HAP-1 (cell line): ENCODE measurements around the gene CCRL2.
"Not testable (repeated sequence)": the region's sequence is repeated elsewhere in the genome, so short reads cannot be mapped to it uniquely, and the experiment has no call there.

Experiments used
- DNase-seq, 2 experiments: peaks; one replicate each; pipeline ENCODE4 v3.0.0-alpha.2; 2016 to 2020; ENCODE audit warnings: low spot score in 2 of 2
- H3K27me3 ChIP-seq: fragments of 250-450 bp; sonication (Bioruptor Pico); 2 replicates; pipeline ENCODE4 v1.5.1; 2020; ENCODE audit warnings: low read depth, mild to moderate bottlenecking, moderate library complexity
- H3K36me3 ChIP-seq: fragments of 250-450 bp; sonication (Bioruptor Pico); replicated peaks from 2 replicates; pipeline ENCODE4 v1.5.1; 2020; ENCODE audit warnings: mild to moderate bottlenecking
- H3K4me1 ChIP-seq: fragments of 250-450 bp; sonication (Bioruptor Pico); 2 replicates; pipeline ENCODE4 v1.5.1; 2020; ENCODE audit warnings: mild to moderate bottlenecking
- H3K4me3 ChIP-seq: fragments of 250-450 bp; sonication (Bioruptor Pico); 2 replicates; pipeline ENCODE4 v1.5.1; 2020; ENCODE audit warnings: mild to moderate bottlenecking, moderate library complexity
- H3K9me3 ChIP-seq: fragments of 250-450 bp; sonication (Bioruptor Pico); 2 replicates; pipeline ENCODE4 v1.5.1; 2020; ENCODE audit warnings: mild to moderate bottlenecking, moderate library complexity
- in situ Hi-C: fragments of 300-500 bp; cut with MboI; formaldehyde crosslinking; loops from 3 replicates; pipeline ENCODE4 v1.14.3; 2020; ENCODE audit warnings: low sequenced_read_pairs, inconsistent platforms, mixed read lengths

The CCRL2 gene

GRCh38 chr3:46391526-46391925 is 15.5 kb upstream of the CCRL2 start:
- DNase-seq, H3K36me3 ChIP-seq, in situ Hi-C loops, H3K9me3 ChIP-seq, H3K4me3 ChIP-seq, H3K4me1 ChIP-seq, H3K27me3 ChIP-seq: not testable (repeated sequence)

DNA sequence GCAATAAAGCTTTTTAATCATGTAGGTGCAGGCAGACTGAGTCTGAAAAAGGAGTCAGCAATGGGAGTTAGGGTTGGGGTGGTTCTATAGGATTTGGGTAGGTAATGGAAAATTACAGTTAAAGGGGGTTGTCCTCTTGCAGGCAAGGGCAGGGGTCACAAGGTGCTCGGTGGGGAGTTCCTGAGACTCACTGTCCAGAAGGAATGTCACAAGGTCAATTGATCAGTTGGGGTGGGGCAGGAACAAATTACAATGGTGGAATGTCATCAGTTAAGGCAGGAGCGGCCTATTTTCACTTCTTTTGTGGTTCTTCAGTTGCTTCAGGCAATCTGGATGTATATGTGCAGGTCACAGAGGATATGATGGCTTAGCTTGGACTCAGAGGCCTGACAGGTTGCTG is 14.0 kb upstream of the CCRL2 start:
- H3K4me3 ChIP-seq: no peak overlapping the region
- no peaks in the 10 kb centered on the region for H3K36me3 ChIP-seq
- no peaks in the 10 kb centered on the region for H3K4me1 ChIP-seq
- H3K27me3 ChIP-seq: no peaks in the 10 kb centered on the region
- in situ Hi-C loops: no loop called here
- no peak for DNase-seq
- no peaks in the 10 kb centered on the region for H3K9me3 ChIP-seq

DNA sequence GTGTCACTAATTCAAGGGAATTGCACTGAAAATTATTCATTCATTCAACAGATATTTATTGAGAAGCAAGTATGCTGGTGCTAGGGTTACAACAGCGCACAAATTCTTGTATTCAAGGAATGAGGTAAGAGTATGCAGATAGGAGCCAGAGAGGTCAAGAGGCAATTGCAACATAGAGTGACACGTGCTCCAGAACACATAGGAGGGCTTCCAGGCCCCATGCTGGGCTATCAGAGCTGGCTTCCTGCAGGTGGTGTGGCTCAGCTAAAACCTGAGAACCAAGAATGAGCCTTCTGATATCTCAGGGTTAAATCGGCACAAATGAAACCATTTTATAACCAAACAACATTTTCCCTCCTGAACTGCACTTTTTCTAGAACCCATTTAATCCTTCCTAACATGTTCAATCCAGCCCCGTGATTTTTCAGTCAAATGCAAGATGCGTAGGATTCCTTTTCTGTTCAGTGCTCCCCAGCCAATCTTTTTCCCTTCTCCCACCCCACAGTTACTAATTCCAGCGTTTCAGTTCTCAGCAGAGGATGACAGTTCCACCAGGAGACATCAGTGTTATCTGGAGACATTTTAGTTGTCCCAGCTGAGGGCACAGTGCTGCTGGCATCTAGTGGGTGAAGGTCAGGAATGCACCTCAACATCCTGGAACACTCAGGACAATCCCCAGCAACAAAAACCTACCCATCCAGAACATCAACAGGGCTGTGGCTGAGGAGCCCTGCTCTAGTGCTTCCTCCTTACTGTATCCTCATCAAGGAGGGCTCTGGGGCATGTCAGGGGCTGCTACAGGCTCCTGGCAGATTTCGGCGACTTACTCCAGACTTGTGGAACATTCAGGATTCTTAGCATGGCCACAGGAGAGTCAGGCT is 13.3 kb upstream of the CCRL2 start:
- H3K9me3 ChIP-seq: no peaks in the 10 kb centered on the region
- in situ Hi-C loops: no loop called here
- no peak overlapping the region for H3K4me3 ChIP-seq
- peaks cover 5% of the 10 kb centered on the region; the same call in 1 of the 2 replicates for H3K27me3 ChIP-seq
- DNase-seq: no peak
- no peaks in the 10 kb centered on the region for H3K4me1 ChIP-seq
- H3K36me3 ChIP-seq: no peaks in the 10 kb centered on the region

DNA sequence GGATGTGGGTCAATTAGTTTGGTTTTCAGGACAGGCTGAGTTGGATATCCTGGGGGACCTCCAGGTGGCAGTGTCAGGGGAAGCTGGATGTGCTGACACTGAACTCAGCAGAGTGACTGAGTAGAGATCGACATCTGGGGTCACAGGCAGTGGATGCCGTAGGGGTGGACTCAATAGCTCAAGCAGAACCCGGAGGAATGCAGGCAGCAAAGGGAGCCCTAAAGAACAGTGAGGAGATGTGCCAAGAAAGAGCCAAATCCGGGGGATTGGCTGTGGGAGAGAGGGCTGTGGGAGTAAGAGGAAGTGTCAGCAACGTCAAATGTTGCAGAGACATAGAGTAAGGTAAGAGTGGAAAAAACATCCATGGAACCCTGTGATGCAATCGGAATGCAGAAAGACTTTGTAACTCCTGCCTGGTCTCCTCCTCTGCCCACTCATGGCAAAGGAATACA is 11.8 kb upstream of the CCRL2 start:
- H3K9me3 ChIP-seq: no peaks in the 10 kb centered on the region
- DNase-seq: no peak
- no peaks in the 10 kb centered on the region for H3K36me3 ChIP-seq
- H3K27me3 ChIP-seq: peaks cover 8% of the 10 kb centered on the region; the same call in 1 of the 2 replicates
- in situ Hi-C loops: no loop called here
- no peaks in the 10 kb centered on the region for H3K4me1 ChIP-seq
- H3K4me3 ChIP-seq: no peak overlapping the region

- in situ Hi-C loops: no loop called here
- H3K4me3 ChIP-seq: no peak overlapping the region
- H3K27me3 ChIP-seq: peaks cover 8% of the 10 kb centered on the region; the same call in 1 of the 2 replicates
- DNase-seq: no peak
- H3K9me3 ChIP-seq: no peaks in the 10 kb centered on the region
- H3K4me1 ChIP-seq: no peaks in the 10 kb centered on the region
- H3K36me3 ChIP-seq: no peaks in the 10 kb centered on the region
These were observed 11.1 kb upstream of the CCRL2 start for GRCh38 chr3:46395766-46396530.

DNA sequence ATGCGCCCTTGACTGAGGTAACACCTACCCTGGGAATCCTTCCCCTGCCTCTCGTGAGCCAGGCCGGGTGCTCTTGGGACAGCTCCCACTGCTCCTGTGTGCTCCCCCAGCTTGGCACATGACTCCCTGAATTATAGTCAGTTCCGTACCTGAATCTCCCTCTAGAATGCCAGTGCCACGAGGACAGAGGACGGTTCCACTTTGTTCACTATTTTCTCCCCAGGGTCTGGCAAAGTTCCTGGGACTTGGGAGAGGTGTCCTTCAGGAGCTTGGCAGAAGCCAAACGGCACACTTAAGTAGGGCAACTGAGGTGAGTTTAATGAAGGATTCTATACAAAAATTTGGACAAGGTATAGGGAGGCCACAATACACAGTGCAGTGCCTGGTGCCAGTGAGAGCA is 9.9 kb upstream of the CCRL2 start:
- in situ Hi-C loops: no loop called here
- no peak for DNase-seq
- H3K9me3 ChIP-seq: no peaks in the 10 kb centered on the region
- no peaks in the 10 kb centered on the region for H3K4me1 ChIP-seq
- no peak overlapping the region for H3K4me3 ChIP-seq
- peaks cover 8% of the 10 kb centered on the region; the same call in 1 of the 2 replicates for H3K27me3 ChIP-seq
- no peaks in the 10 kb centered on the region for H3K36me3 ChIP-seq

GRCh38 chr3:46398186-46398955 is 8.7 kb upstream of the CCRL2 start:
- DNase-seq: no peak
- H3K27me3 ChIP-seq: peaks cover 8% of the 10 kb centered on the region; the same call in 1 of the 2 replicates
- in situ Hi-C loops: no loop called here

DNA sequence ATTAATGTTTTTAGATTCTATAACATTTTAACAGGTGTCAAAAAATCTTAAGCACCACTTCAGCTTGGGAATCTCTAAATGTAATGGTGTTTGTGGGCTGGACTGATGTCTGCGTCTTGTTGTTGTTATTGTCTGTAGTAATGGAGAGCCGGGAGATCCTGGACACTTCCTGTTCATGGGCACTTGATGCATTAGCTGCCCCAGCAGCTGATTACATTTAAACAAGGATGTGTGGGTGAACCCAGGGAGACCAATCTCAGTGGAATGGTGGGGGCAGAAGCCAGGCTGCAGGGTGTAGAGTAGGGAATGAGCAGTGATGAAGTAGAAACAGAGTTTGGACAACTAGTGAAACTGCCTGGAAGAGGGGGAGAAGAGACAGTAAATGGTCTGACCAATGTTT is 8.0 kb upstream of the CCRL2 start:
- H3K4me3 ChIP-seq: no peak overlapping the region
- no peaks in the 10 kb centered on the region for H3K9me3 ChIP-seq
- DNase-seq: no peak
- no peaks in the 10 kb centered on the region for H3K4me1 ChIP-seq
- peaks cover 8% of the 10 kb centered on the region; the same call in 1 of the 2 replicates for H3K27me3 ChIP-seq
- no peaks in the 10 kb centered on the region for H3K36me3 ChIP-seq
- in situ Hi-C loops: no loop called here

More at GRCh38 chr3:46398186-46398955, 8.7 kb upstream of the CCRL2 start:
- Histone ChIP-seq H3K9me3 (no peaks in the 10 kb centered on the region), H3K4me1 (no peaks in the 10 kb centered on the region), H3K4me3 (no peak overlapping the region), H3K36me3 (no peaks in the 10 kb centered on the region)

DNA sequence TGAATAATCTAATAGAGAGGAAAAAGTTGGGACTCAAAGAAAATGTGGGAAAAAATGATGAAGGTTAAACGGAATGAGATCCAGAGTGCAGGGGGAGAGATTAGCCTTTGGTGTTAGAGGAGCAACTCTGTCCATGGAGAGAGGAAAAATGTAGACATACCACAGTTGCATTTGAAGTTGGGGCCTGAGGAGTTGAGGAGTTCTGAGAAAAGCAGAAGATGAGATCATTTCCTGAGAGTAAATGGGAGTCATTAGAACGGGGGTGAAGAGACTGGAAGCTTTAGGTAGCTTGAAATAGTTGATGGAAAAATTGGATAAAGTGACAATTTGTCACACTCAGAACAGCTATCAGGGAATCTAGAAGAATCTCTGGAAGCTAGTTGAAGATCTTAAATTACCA is 7.5 kb upstream of the CCRL2 start:
- DNase-seq: no peak

GRCh38 chr3:46400000-46400734 is 6.9 kb upstream of the CCRL2 start:
- Histone ChIP-seq H3K27me3 (peaks cover 8% of the 10 kb centered on the region; the same call in 1 of the 2 replicates), H3K4me1 (no peaks in the 10 kb centered on the region), H3K36me3 (no peaks in the 10 kb centered on the region), H3K4me3 (no peak overlapping the region), H3K9me3 (no peaks in the 10 kb centered on the region)
- no peak for DNase-seq
- in situ Hi-C loops: no loop called here

More for the DNA sequence above, 7.5 kb upstream of the CCRL2 start:
- no peaks in the 10 kb centered on the region for H3K4me1 ChIP-seq
- H3K9me3 ChIP-seq: no peaks in the 10 kb centered on the region
- no peaks in the 10 kb centered on the region for H3K36me3 ChIP-seq
- H3K4me3 ChIP-seq: no peak overlapping the region
- in situ Hi-C loops: no loop called here
- peaks cover 8% of the 10 kb centered on the region; the same call in 1 of the 2 replicates for H3K27me3 ChIP-seq

- no peaks in the 10 kb centered on the region for H3K4me1 ChIP-seq
- peaks cover 8% of the 10 kb centered on the region; the same call in 1 of the 2 replicates for H3K27me3 ChIP-seq
- no peak overlapping the region for H3K4me3 ChIP-seq
- no peaks in the 10 kb centered on the region for H3K9me3 ChIP-seq
- in situ Hi-C loops: no loop called here
- no peaks in the 10 kb centered on the region for H3K36me3 ChIP-seq
- no peak for DNase-seq
These were observed 6.2 kb upstream of the CCRL2 start for GRCh38 chr3:46400846-46401245.

GRCh38 chr3:46401579-46401978 is 5.5 kb upstream of the CCRL2 start:
- H3K4me1 ChIP-seq: no peaks in the 10 kb centered on the region
- in situ Hi-C loops: no loop called here
- H3K27me3 ChIP-seq: peaks cover 14% of the 10 kb centered on the region

GRCh38 chr3:46402902-46403301 is 4.2 kb upstream of the CCRL2 start:
- H3K36me3 ChIP-seq, H3K9me3 ChIP-seq, H3K4me3 ChIP-seq, H3K4me1 ChIP-seq, in situ Hi-C loops, DNase-seq: not testable (repeated sequence)
- peaks cover 18% of the 10 kb centered on the region for H3K27me3 ChIP-seq

More at GRCh38 chr3:46401579-46401978, 5.5 kb upstream of the CCRL2 start:
- Histone ChIP-seq H3K36me3 (no peaks in the 10 kb centered on the region), H3K9me3 (no peaks in the 10 kb centered on the region), H3K4me3 (no peak overlapping the region)
- no peak for DNase-seq
